GM12891 (cell line): ENCODE data around the gene MYL10.

Source experiments
- POLR2A ChIP-seq: IDR thresholded peaks from 2 replicates; pipeline ENCODE4 v1.6.1; 2011; ENCODE audit warnings: low read depth, low read length, control low read depth
- TAF1 ChIP-seq: IDR thresholded peaks from 2 replicates; pipeline ENCODE4 v1.6.1; 2011; ENCODE audit warnings: low read depth, low read length, control low read depth

DNA sequence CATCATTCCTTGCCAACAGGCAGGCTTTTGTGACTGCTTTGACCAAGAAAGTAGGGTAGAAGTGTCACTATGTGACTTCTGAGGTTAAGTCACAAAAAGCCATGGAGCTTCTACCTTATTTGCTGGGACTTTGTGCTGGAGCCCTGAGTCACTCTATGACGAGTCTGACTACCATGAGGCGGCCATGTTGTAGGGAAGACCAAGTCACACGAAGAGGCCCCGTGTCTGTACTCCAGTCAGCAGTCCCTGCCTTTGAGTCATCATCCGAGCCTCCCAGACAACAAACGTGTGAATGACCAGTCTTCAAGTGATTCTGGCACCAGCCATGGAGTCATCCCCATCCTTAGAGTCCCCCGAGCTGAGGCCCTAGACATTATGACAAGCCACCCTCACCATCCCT, 3.5 kb upstream of the MYL10 start:
- TF ChIP-seq TAF1 = no peak
- no peak for TF ChIP-seq POLR2A
